ENCODE measurements around the gene CACNA1D. TPM values are rescaled to one million over a fixed set of nuclear protein-coding genes. Genes with fewer than 3 reads are reported as not detected.

The CACNA1D gene
- total RNA-seq, 1 experiment from 2014 or later, result not detected

DNA sequence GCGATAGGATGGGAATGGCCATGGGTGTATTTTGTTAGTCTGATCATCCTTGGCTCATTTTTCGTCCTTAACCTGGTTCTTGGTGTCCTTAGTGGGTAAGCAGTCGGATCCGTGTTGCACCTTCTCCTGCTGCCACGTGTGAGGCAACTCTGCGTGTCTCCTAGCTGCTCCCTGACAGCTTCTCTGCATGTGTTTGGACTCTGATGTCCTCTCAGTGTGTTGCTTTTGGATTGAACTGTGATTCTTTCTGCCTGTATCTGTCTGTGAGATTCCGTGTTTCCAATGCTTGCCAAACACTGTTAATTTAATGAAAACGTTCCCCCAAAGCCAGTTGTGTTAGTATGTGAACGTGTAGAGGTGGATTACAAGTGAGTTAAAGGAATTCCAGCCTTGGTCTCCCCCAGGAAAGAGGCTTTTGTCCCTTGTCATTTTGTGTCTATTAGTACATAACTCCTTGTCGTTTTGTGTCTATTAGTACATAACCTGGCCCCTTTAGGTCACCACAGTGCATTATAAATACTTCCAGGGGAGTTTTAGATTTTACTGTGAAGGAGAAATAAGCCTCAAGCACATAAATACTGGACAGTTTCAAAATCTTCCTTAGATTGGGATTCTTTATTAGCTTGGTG lies 179.4 kb downstream of the CACNA1D start:
- BruUV-seq (replicated peaks), result no TSS peak
- Histone ChIP-seq H3K27ac (ENCODE audit: low read depth, low read length, poor library complexity, severe bottlenecking) (no peak overlapping the region), H3K36me3 (ENCODE audit: insufficient read depth, low read length, poor library complexity, severe bottlenecking) (no peaks in the 10 kb centered on the region), H3K27me3 (replicated peaks; ENCODE audit: insufficient read depth, low read depth, low read length, poor library complexity) (no peaks in the 10 kb centered on the region), H3K9me3 (ENCODE audit: low read depth, low read length, poor library complexity, severe bottlenecking) (no peaks in the 10 kb centered on the region), H3K4me3 (ENCODE audit: low read depth, low read length, poor library complexity, severe bottlenecking) (no peak overlapping the region), H3K4me1 (ENCODE audit: insufficient read depth, low read length, poor library complexity, severe bottlenecking) (no peaks in the 10 kb centered on the region)
- TF ChIP-seq EZH2 (IDR thresholded peaks at IDR 0.05; ENCODE audit: borderline replicate concordance, low read depth, low read length, poor library complexity, severe bottlenecking), result no peak
- no peak for TF ChIP-seq CTCF (conservative IDR thresholded peaks at IDR 0.05; ENCODE audit: low read depth, low read length)
- DNase-seq (ENCODE audit: low spot score), result no peak
- CTCF ChIA-PET, result no interaction called here
- POLR2A ChIA-PET (ENCODE audit: low non-redundant PET), result no interaction called here
- intact Hi-C loops (cut with micrococcal nuclease; ENCODE audit: unreplicated experiment), result no loop called here

GRCh38 chr3:53674582-53674981 lies 180.2 kb downstream of the CACNA1D start:
- CTCF ChIA-PET, result no interaction called here
- no peaks in the 10 kb centered on the region for H3K4me1 ChIP-seq (ENCODE audit: insufficient read depth, low read length, poor library complexity, severe bottlenecking)
- BruUV-seq (replicated peaks), result no TSS peak
- H3K4me3 ChIP-seq (ENCODE audit: low read depth, low read length, poor library complexity, severe bottlenecking), result no peak overlapping the region
- TF ChIP-seq CTCF (conservative IDR thresholded peaks at IDR 0.05; ENCODE audit: low read depth, low read length) (no peak), EZH2 (IDR thresholded peaks at IDR 0.05; ENCODE audit: borderline replicate concordance, low read depth, low read length, poor library complexity, severe bottlenecking) (no peak)
- H3K27ac ChIP-seq (ENCODE audit: low read depth, low read length, poor library complexity, severe bottlenecking), result no peak overlapping the region
- POLR2A ChIA-PET (ENCODE audit: low non-redundant PET), result no interaction called here
- no peaks in the 10 kb centered on the region for H3K36me3 ChIP-seq (ENCODE audit: insufficient read depth, low read length, poor library complexity, severe bottlenecking)
- no peak for DNase-seq (ENCODE audit: low spot score)
- H3K27me3 ChIP-seq (replicated peaks; ENCODE audit: insufficient read depth, low read depth, low read length, poor library complexity), result no peaks in the 10 kb centered on the region
- no peaks in the 10 kb centered on the region for H3K9me3 ChIP-seq (ENCODE audit: low read depth, low read length, poor library complexity, severe bottlenecking)
- intact Hi-C loops (cut with micrococcal nuclease; ENCODE audit: unreplicated experiment), result no loop called here

- TF ChIP-seq EZH2 (IDR thresholded peaks at IDR 0.05; ENCODE audit: borderline replicate concordance, low read depth, low read length, poor library complexity, severe bottlenecking) (no peak), CTCF (conservative IDR thresholded peaks at IDR 0.05; ENCODE audit: low read depth, low read length) (no peak)
- H3K9me3 ChIP-seq (ENCODE audit: low read depth, low read length, poor library complexity, severe bottlenecking), result no peaks in the 10 kb centered on the region
- ChIA-PET POLR2A (ENCODE audit: low non-redundant PET) (no interaction called here), CTCF (no interaction called here)
- H3K4me3 ChIP-seq (ENCODE audit: low read depth, low read length, poor library complexity, severe bottlenecking), result no peak overlapping the region
- intact Hi-C loops (cut with micrococcal nuclease; ENCODE audit: unreplicated experiment), result no loop called here
- H3K27ac ChIP-seq (ENCODE audit: low read depth, low read length, poor library complexity, severe bottlenecking), result no peak overlapping the region
- H3K4me1 ChIP-seq (ENCODE audit: insufficient read depth, low read length, poor library complexity, severe bottlenecking), result no peaks in the 10 kb centered on the region
- no peaks in the 10 kb centered on the region for H3K36me3 ChIP-seq (ENCODE audit: insufficient read depth, low read length, poor library complexity, severe bottlenecking)
- no TSS peak for BruUV-seq (replicated peaks)
- H3K27me3 ChIP-seq (replicated peaks; ENCODE audit: insufficient read depth, low read depth, low read length, poor library complexity), result no peaks in the 10 kb centered on the region
- no peak for DNase-seq (ENCODE audit: low spot score)
Measured at GRCh38 chr3:53675022-53675697, 180.7 kb downstream of the CACNA1D start.

All from A673 (cell line).